NCI-H524 treated with DMSO at 0.1 percent for 48 hours (cell line): ENCODE data around the gene SIN3A.
A peak's percentile ranks its signal among the peaks of the same experiment; 100 is the strongest.
"Not testable (repeated sequence)": the region's sequence is repeated elsewhere in the genome, so short reads cannot be mapped to it uniquely, and the experiment has no call there.

Source experiments
- DNase-seq: peaks from one replicate; lab custom pipeline; 2025; lab: John Stamatoyannopoulos, UW

The SIN3A gene

DNA sequence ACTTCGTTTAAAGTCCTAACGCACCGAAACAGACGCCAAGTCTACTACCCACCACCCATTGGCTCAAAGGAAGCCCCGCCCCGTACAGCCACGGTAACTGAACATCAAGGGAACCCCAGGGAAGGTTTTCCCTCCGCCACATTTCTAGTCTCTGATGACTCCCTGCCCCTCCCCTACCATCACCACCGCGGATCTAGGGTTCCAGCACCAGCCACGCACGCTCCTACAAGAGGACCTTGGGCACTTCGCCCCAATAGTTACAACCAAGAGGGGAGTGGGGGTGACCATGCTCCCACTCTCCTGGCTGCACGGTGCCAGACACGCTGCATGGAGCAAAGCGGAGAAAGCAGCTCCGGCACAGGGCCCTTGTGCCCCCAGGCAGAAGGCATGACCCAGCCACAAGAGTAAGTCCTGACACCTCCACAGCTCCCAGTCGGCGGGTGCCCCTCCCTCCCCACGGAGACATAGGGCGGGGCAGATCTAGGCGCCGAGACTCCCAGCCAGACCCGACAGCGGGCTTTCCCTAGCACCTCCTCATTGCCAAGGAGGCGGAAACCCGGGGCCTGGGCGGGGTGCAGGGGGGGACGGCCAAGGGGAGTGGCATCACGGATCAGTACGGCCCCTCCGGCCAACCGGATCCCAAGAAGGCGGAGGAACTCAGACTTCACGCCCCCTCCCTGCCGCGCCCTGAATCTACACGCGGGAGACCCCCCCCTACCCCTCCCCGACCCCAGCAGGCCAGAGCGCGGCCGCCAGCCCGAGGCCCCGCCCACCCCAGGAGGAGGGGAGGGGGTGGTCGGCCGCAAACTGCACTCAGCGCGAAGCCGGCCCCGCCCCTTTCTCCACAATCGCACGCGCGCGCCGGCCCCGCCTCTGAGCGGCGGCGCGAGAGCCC lies 936 bp downstream of the SIN3A start:
- DNase-seq = peak; percentile 84

DNA sequence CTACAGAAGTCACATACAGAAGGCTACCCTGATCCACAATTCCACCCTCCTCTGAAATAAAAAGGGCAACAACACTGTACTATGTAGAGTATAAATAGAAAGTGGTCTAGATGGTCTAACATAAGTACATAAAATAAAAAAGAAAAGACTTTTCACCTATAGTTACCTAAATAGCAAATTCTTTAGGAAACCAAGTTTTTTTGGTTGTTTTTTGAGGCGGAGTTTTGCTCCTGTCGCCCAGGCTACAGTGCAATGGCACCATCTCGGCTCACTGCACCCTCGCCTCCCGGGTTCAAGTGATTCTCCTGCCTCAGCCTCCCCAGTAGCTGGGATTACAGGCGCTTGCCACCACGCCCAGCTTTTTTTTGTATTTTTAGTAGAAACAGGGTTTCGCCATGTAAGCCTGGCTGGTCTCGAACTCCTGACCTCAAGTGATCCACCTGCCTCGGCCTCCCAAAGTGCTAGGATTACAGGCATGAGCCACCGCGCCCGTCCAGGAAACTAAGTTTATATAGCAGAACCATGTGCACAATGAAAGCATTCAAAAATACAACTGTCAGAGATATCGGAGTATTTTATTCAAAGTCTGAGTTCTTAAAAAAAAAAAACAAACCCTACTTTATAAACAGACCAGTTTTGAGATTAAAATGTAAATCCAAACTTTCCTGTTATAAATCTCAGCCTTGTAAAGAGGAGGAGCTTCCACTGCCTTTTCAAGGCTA lies 1.7 kb downstream of the SIN3A start:
- no peak for DNase-seq

GRCh38 chr15:75448171-75448570 lies 3.3 kb downstream of the SIN3A start:
- not testable (repeated sequence) for DNase-seq

GRCh38 chr15:75446151-75446550 lies 5.3 kb downstream of the SIN3A start:
- DNase-seq = no peak

- not testable (repeated sequence) for DNase-seq
Measured at GRCh38 chr15:75445324-75445723, 6.2 kb downstream of the SIN3A start.

GRCh38 chr15:75443972-75444453 lies 7.5 kb downstream of the SIN3A start:
- DNase-seq = not testable (repeated sequence)

DNA sequence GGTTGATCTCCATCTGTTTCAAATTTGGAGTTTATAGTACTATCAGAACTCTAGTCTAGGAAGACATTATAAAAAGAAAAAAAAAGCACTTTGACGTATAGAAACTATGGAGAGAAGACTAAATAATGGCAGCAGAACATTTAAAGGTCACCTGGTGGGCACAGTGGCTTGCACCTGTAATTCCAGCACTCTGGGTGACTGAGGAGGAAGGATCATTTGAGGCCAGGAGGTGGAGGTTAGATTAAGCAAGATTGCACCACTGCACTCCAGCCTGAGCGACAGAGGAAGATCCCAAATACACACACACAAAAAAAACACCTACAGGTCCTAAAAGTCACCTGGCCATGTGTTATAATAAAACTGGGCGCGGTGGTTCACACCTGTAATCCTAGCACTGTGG lies 13.8 kb downstream of the SIN3A start:
- DNase-seq = no peak

DNA sequence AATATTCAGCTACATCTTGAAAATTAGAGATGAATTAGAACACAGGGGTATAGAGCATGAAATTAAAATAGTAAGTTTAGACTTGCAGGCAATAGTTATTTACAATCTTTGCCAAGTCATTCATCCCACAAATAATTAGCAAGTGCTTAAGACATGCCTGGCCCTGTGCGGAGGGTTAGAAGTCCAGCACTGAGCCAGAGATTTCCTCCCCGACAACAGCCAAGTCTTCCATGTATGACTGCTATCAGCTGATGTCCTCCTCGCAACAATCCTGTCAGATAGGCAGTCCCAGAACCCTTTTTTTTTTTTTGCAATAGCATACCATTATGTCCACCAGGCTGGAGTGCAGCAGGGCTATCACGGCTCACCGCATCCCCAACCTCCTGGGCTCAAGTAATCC lies 14.6 kb downstream of the SIN3A start:
- no peak for DNase-seq

- DNase-seq = no peak
Measured at GRCh38 chr15:75431682-75432081, 19.8 kb downstream of the SIN3A start.

DNA sequence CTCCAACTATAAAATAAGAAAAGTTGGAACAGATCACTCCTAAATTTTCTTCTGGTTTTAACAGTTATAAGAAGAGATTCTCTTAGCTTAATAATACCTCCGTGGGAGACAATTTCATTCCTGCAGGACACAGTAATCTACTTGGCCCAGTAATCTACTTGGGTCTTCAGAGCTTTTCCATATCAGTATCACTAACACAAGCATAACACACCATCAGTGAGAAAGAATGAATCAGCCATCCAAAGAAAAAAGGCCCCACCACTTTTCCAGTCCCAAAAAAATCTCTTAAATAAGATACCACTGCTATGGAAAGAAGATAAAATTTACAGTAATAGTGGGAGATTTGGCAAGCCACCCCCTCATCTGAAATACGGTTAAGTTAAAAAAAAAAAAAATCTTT lies 20.2 kb downstream of the SIN3A start:
- DNase-seq = no peak

GRCh38 chr15:75430259-75430658 lies 21.2 kb downstream of the SIN3A start:
- no peak for DNase-seq

- DNase-seq = no peak
Measured at GRCh38 chr15:75428152-75428551, 23.3 kb downstream of the SIN3A start.

DNA sequence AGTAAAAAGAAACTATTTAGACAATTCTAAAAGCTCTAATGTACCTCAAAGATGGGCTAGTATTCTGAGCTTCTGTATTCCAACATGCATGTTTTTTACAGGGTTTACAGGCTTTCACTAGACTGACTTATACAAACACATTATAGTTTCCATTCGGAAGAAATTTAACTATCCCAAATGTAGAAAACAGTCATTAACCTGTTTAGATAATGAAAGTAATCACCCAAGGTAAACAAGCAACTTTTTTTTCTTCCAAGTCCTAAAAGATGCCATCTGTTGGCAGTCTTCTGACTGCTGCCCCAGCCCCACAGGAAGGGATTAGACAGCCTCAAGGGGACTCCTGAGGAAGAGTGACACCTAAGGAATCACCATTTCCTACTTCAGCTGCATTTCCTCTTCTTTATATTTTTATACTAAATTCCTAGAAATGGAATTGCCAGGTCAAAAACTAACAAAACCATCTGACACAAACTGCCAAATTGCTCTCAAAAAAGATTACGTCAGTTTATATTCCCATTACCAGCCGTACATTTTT lies 25.5 kb downstream of the SIN3A start:
- DNase-seq = no peak

GRCh38 chr15:75422554-75422953 lies 28.9 kb downstream of the SIN3A start:
- DNase-seq = no peak

GRCh38 chr15:75420698-75421097 lies 30.8 kb downstream of the SIN3A start:
- no peak for DNase-seq

DNA sequence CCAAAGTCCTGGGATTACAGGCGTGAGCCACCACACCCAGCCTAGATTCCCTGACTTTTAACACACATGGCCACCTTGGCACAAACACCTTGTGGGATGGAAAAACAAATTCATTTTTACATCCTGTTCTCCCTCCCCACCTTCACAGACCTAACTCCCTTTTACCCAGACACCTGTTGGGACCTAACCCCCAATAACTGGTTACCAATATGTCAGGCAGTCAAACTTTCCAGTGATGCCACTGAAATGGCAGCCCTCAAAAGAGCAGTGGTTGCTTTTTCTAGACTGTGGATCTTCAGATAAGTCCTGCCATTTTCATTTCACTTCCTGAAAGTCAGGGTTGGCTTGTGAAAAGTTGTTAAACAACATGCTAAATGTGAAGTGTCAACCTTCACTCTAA lies 34.9 kb downstream of the SIN3A start:
- no peak for DNase-seq

GRCh38 chr15:75410196-75410595 lies 41.3 kb downstream of the SIN3A start:
- DNase-seq = no peak

GRCh38 chr15:75407083-75407482 lies 44.4 kb downstream of the SIN3A start:
- no peak for DNase-seq

DNA sequence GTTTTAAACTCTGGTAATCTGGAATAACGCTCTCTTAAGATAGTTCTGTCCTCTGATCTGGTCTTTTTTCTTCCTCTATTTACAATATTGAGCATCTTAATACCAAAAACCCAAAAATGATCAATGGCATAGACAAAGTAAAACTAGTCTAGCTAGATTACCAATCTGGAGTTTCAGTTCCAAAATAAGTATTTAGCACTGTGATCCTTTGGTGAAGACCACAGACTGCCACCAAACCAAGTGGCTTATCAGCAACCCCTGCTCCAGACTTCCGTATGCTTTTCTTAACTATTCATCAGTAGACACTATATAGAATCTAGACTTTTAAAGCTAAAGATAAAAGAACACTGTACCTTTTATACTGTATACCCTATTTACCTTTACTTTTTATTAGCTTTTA lies 47.6 kb downstream of the SIN3A start:
- no peak for DNase-seq

DNA sequence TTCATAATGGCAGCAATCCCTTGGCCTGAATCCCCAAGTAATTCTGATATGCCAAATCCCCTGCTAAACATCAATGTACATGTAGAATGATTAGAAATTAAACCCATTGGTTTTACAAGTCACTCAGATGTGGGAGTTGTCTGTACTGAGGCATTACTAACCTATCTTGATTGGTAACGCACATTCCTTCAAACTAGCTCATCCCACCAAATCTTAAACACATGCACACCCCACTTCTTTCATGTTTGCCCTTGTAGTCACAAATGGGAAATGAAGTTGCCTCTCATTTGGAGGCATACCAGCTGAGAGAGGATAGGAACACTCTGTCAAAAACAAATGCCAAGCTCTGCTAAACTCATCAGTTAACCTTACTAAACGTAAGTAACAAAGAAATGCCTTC lies 54.0 kb downstream of the SIN3A start:
- DNase-seq = no peak

DNA sequence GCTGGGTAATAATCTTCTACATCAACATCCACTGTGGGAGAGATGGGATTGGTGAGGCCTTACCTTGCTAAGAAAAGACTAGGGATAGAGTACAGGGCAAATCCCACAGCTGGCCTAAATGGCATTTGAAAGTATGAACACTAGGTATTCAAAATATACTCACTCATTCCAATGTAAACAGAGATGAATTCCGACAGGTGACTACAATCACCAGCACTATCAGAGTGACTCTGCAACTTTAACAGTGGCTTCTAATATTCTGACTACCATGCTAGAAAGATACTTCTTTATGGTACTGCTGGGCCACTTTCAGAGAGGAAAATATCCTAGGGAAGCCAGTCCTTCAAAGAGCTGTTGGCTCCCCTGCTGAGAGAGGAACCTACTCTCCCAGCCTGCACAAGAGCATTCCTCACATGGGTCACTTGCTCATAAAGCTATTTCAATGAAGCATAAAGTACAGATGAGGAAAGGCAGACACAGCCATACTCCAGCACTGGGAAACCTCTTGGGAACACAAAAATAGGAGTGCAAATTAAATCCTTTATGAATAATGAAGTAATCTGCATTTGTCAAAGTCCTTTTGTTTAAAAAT lies 61.6 kb downstream of the SIN3A start:
- DNase-seq = no peak

GRCh38 chr15:75383986-75384385 lies 67.5 kb downstream of the SIN3A start:
- not testable (repeated sequence) for DNase-seq

DNA sequence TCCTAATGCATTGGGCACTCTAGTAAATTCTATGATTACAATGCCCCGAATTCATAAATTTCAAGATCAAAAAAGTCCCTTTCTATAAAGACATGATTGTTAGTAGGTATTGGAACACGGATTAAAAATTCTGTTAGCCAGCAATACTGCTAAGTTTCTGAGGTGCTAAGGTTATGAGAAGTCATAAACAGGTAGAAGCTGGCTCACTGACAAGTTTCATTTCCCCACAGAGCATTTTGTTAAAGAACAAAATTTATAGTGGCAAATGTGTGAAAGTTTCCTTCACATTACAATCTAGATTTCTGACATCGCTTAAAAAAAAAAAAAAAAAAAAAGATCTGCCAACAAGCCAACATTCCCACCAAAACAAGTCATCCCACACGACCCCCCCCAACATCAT lies 70.7 kb downstream of the SIN3A start:
- DNase-seq = no peak
